ENCODE data around the gene MKRN2.

Gene MKRN2

GRCh38 chr3:12571986-12572385 lies 15.1 kb downstream of the MKRN2 start:
- Mint-ChIP-seq H3K27me3 (no peaks in the 10 kb centered on the region), H3K9me3 (peaks cover 0 to 1% of the 10 kb centered on the region in 2 donors), H3K27ac (no peak overlapping the region), H3K4me1 (peaks cover 1% of the 10 kb centered on the region), H3K4me3 (no peak overlapping the region)
- DNase-seq: no peak
- ATAC-seq: no peak

GRCh38 chr3:12574131-12574530 lies 17.2 kb downstream of the MKRN2 start:
- H3K27ac Mint-ChIP-seq: peak overlapping the region; percentile 5 to 37
- no peaks in the 10 kb centered on the region for H3K9me3 Mint-ChIP-seq
- DNase-seq (no peak), ATAC-seq (no peak)
- H3K4me1 Mint-ChIP-seq: no peaks in the 10 kb centered on the region
- no peaks in the 10 kb centered on the region for H3K27me3 Mint-ChIP-seq
- no peak overlapping the region for H3K4me3 Mint-ChIP-seq

GRCh38 chr3:12574661-12575060 lies 17.8 kb downstream of the MKRN2 start:
- no peaks in the 10 kb centered on the region for H3K4me1 Mint-ChIP-seq
- no peak for ATAC-seq

GRCh38 chr3:12577379-12577778 lies 20.5 kb downstream of the MKRN2 start:
- Mint-ChIP-seq H3K4me1 (no peaks in the 10 kb centered on the region), H3K27ac (peak overlapping the region in 1 of 2 donors; percentile 9), H3K4me3 (no peak overlapping the region), H3K9me3 (no peaks in the 10 kb centered on the region), H3K27me3 (no peaks in the 10 kb centered on the region)
- no peak for DNase-seq
- ATAC-seq: no peak

More at GRCh38 chr3:12574661-12575060, 17.8 kb downstream of the MKRN2 start:
- Mint-ChIP-seq H3K4me3 (no peak overlapping the region), H3K9me3 (no peaks in the 10 kb centered on the region), H3K27ac (no peak overlapping the region), H3K27me3 (no peaks in the 10 kb centered on the region)
- no peak for DNase-seq

GRCh38 chr3:12578742-12579141 lies 21.9 kb downstream of the MKRN2 start:
- DNase-seq: no peak
- no peaks in the 10 kb centered on the region for H3K4me1 Mint-ChIP-seq
- H3K9me3 Mint-ChIP-seq: no peaks in the 10 kb centered on the region
- ATAC-seq: no peak
- H3K4me3 Mint-ChIP-seq: no peak overlapping the region
- no peak overlapping the region for H3K27ac Mint-ChIP-seq
- no peaks in the 10 kb centered on the region for H3K27me3 Mint-ChIP-seq

- Mint-ChIP-seq H3K4me1 (no peaks in the 10 kb centered on the region), H3K27ac (peak overlapping the region; percentile 13 to 73), H3K27me3 (no peaks in the 10 kb centered on the region), H3K4me3 (no peak overlapping the region), H3K9me3 (no peaks in the 10 kb centered on the region)
- no peak for ATAC-seq
- DNase-seq: no peak
Observed at GRCh38 chr3:12579456-12579855, 22.6 kb downstream of the MKRN2 start.

DNA sequence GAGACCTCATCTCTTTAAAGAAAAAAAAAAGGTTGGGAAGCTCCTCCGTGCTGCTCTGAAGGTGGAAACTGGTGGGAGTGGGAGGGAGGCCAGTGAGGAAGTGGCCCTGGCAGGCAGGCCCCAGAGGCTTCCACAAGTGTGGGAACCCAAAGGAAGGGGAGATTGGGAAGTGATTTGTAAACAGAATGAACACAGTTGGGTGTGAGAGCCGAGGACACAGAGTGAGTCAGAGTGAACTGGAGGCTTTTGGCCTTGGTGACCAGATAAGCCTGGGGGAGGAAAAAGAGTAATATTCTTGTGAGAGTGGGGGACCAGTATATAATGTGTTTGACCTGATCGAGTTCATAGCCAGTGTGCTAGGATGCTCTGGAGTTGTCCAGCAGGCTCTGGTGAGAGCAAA lies 23.0 kb downstream of the MKRN2 start:
- Mint-ChIP-seq H3K4me3 (no peak overlapping the region), H3K9me3 (no peaks in the 10 kb centered on the region), H3K27me3 (no peaks in the 10 kb centered on the region), H3K27ac (peak overlapping the region; percentile 13 to 73), H3K4me1 (no peaks in the 10 kb centered on the region)
- ATAC-seq (peak; percentile 4), DNase-seq (no peak)

DNA sequence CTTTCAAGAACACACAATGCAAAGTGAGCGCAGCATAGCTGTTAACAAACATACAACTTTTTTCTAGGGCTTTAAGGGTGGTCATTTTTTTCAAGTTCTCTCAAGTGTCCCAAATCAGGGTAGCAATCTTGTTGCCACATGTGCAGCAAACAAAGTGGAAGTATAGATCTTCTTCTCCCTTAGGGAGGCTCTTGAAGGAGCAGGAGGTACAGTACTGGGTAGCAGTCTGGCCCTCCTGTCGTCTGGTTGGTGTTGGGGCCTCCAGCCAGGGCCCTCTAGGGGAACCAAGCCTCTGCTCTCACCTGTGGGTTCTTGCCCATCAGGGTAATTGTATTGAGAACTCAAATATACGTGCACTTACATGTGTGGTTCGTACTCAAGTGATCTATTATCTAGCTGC lies 25.8 kb downstream of the MKRN2 start:
- no peaks in the 10 kb centered on the region for H3K27me3 Mint-ChIP-seq
- H3K4me1 Mint-ChIP-seq: no peaks in the 10 kb centered on the region
- no peaks in the 10 kb centered on the region for H3K9me3 Mint-ChIP-seq
- H3K4me3 Mint-ChIP-seq: no peak overlapping the region
- DNase-seq (no peak), ATAC-seq (no peak)
- no peak overlapping the region for H3K27ac Mint-ChIP-seq

DNA sequence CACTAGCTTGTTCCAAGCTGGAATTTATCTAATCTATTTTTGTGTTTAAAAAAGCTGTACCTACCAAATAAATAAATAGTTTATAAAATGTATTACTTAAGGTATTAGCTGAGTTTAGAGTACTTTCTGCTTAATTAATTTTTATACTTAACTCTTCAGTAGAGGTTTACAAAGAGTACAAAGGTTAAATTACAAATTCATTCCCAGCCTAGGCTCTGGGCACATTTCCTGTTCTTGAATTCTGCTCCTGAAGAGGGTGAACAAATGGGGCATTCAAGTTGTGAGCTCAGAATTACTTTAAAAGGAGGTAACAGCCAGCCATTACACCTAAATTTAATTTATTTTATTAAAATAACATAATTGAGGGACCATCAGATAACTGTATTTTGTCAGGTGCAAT lies 26.4 kb downstream of the MKRN2 start:
- no peak for ATAC-seq
- H3K27me3 Mint-ChIP-seq: no peaks in the 10 kb centered on the region

GRCh38 chr3:12584083-12584482 lies 27.2 kb downstream of the MKRN2 start:
- no peaks in the 10 kb centered on the region for H3K27me3 Mint-ChIP-seq
- ATAC-seq (no peak), DNase-seq (no peak)
- no peak overlapping the region for H3K4me3 Mint-ChIP-seq
- no peaks in the 10 kb centered on the region for H3K9me3 Mint-ChIP-seq
- no peaks in the 10 kb centered on the region for H3K4me1 Mint-ChIP-seq
- peak overlapping the region in 1 of 2 donors; percentile 72 for H3K27ac Mint-ChIP-seq

More for the DNA sequence above, 26.4 kb downstream of the MKRN2 start:
- no peak for DNase-seq
- no peak overlapping the region for H3K27ac Mint-ChIP-seq
- no peak overlapping the region for H3K4me3 Mint-ChIP-seq
- H3K9me3 Mint-ChIP-seq: no peaks in the 10 kb centered on the region
- no peaks in the 10 kb centered on the region for H3K4me1 Mint-ChIP-seq

DNA sequence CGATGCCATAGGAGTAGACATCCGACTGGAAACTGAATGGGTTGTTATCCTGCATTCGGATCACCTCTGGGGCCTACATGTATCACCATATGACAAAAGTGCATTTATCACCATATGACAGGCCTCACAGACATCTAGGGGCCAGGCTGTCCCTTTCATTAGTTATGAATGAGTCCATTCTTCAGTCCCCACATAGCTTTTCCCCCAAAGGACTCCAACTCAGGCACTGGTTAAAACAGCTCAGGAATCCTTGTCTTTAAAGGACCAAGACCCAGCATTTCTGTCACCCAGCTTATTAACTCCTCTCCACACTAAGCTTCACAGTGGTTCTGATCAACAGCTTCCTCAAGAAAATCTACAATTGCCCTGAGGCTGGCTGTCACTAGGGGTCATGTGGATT lies 28.3 kb downstream of the MKRN2 start:
- peak overlapping the region; percentile 8 to 85 for H3K27ac Mint-ChIP-seq
- H3K9me3 Mint-ChIP-seq: no peaks in the 10 kb centered on the region
- no peaks in the 10 kb centered on the region for H3K27me3 Mint-ChIP-seq
- no peak overlapping the region for H3K4me3 Mint-ChIP-seq
- ATAC-seq (no peak), DNase-seq (no peak)
- no peaks in the 10 kb centered on the region for H3K4me1 Mint-ChIP-seq

- H3K27ac Mint-ChIP-seq: no peak overlapping the region
- no peaks in the 10 kb centered on the region for H3K9me3 Mint-ChIP-seq
- H3K4me1 Mint-ChIP-seq: no peaks in the 10 kb centered on the region
- H3K4me3 Mint-ChIP-seq: no peak overlapping the region
- H3K27me3 Mint-ChIP-seq: no peaks in the 10 kb centered on the region
- DNase-seq (no peak), ATAC-seq (no peak)
Observed at GRCh38 chr3:12585970-12586369, 29.1 kb downstream of the MKRN2 start.

- H3K4me3 Mint-ChIP-seq: no peak overlapping the region
Observed at GRCh38 chr3:12586403-12586802, 29.5 kb downstream of the MKRN2 start.

GRCh38 chr3:12588039-12589009 lies 31.4 kb downstream of the MKRN2 start:
- H3K4me1 Mint-ChIP-seq: no peaks in the 10 kb centered on the region
- H3K27ac Mint-ChIP-seq: peak overlapping the region; percentile 76 to 84
- ATAC-seq (no peak), DNase-seq (no peak)
- no peaks in the 10 kb centered on the region for H3K27me3 Mint-ChIP-seq
- no peak overlapping the region for H3K4me3 Mint-ChIP-seq
- H3K9me3 Mint-ChIP-seq: no peaks in the 10 kb centered on the region

More at GRCh38 chr3:12586403-12586802, 29.5 kb downstream of the MKRN2 start:
- no peaks in the 10 kb centered on the region for H3K4me1 Mint-ChIP-seq
- no peaks in the 10 kb centered on the region for H3K9me3 Mint-ChIP-seq
- no peaks in the 10 kb centered on the region for H3K27me3 Mint-ChIP-seq
- H3K27ac Mint-ChIP-seq: peak overlapping the region in 1 of 2 donors; percentile 91
- ATAC-seq (no peak), DNase-seq (no peak)

GRCh38 chr3:12590096-12590495 lies 33.2 kb downstream of the MKRN2 start:
- no peaks in the 10 kb centered on the region for H3K4me1 Mint-ChIP-seq
- ATAC-seq (no peak), DNase-seq (no peak)
- H3K9me3 Mint-ChIP-seq: no peaks in the 10 kb centered on the region
- H3K4me3 Mint-ChIP-seq: no peak overlapping the region
- no peaks in the 10 kb centered on the region for H3K27me3 Mint-ChIP-seq
- no peak overlapping the region for H3K27ac Mint-ChIP-seq

GRCh38 chr3:12591456-12591855 lies 34.6 kb downstream of the MKRN2 start:
- no peaks in the 10 kb centered on the region for H3K4me1 Mint-ChIP-seq

More at GRCh38 chr3:12591456-12591855, 34.6 kb downstream of the MKRN2 start:
- no peak for DNase-seq
- H3K27ac Mint-ChIP-seq: peak overlapping the region in 1 of 2 donors; percentile 63
- no peaks in the 10 kb centered on the region for H3K9me3 Mint-ChIP-seq
- H3K4me3 Mint-ChIP-seq: no peak overlapping the region
- no peaks in the 10 kb centered on the region for H3K27me3 Mint-ChIP-seq
- ATAC-seq: no peak

Data from stimulated activated naive CD8-positive, alpha-beta T cell treated with anti-CD3 and anti-CD28 coated beads, Interleukin-15, amount 100 ng/mL, for 72 hours (primary cell).